Measurements from ENCODE around the gene PHKA1.
"Not testable (repeated sequence)": the region's sequence is repeated elsewhere in the genome, so short reads cannot be mapped to it uniquely, and the experiment has no call there.

PHKA1 gene

GRCh38 chrX:72663737-72664136 is 50.4 kb downstream of the PHKA1 start:
- no peak for DNase-seq

GRCh38 chrX:72662020-72662747 is 51.9 kb downstream of the PHKA1 start:
- no peak for DNase-seq

- no peak for DNase-seq
These were observed 54.4 kb downstream of the PHKA1 start for GRCh38 chrX:72659723-72660122.

GRCh38 chrX:72652082-72652481 is 62.0 kb downstream of the PHKA1 start:
- no peak for DNase-seq

GRCh38 chrX:72644946-72645345 is 69.2 kb downstream of the PHKA1 start:
- DNase-seq: no peak

GRCh38 chrX:72641611-72642010 is 72.5 kb downstream of the PHKA1 start:
- DNase-seq: no peak

- no peak for DNase-seq
These were observed 78.2 kb downstream of the PHKA1 start for GRCh38 chrX:72635930-72636329.

GRCh38 chrX:72634331-72634730 is 79.8 kb downstream of the PHKA1 start:
- DNase-seq: no peak

- DNase-seq: no peak
These were observed 83.9 kb downstream of the PHKA1 start for GRCh38 chrX:72630185-72630584.

GRCh38 chrX:72624194-72624593 is 89.9 kb downstream of the PHKA1 start:
- DNase-seq: no peak

GRCh38 chrX:72621625-72622485 is 92.3 kb downstream of the PHKA1 start:
- DNase-seq: no peak

- DNase-seq: no peak
These were observed 92.9 kb downstream of the PHKA1 start for GRCh38 chrX:72621163-72621562.

GRCh38 chrX:72620550-72621145 is 93.5 kb downstream of the PHKA1 start:
- no peak for DNase-seq

- no peak for DNase-seq
These were observed 104.8 kb downstream of the PHKA1 start for GRCh38 chrX:72609313-72609712.

- no peak for DNase-seq
These were observed 109.4 kb downstream of the PHKA1 start for GRCh38 chrX:72604705-72605104.

GRCh38 chrX:72604112-72604511 is 110.0 kb downstream of the PHKA1 start:
- DNase-seq: no peak

- DNase-seq: not testable (repeated sequence)
These were observed 123.1 kb downstream of the PHKA1 start for GRCh38 chrX:72591038-72591437.

GRCh38 chrX:72584163-72584562 is 129.9 kb downstream of the PHKA1 start:
- DNase-seq: no peak

GRCh38 chrX:72576141-72576894 is 137.8 kb downstream of the PHKA1 start:
- DNase-seq: no peak

- DNase-seq: no peak
These were observed 141.0 kb downstream of the PHKA1 start for GRCh38 chrX:72573158-72573511.

- DNase-seq: peak; percentile 17
These were observed 141.6 kb downstream of the PHKA1 start, which contains the start of gene HDAC8 for GRCh38 chrX:72572248-72573157. Gene HDAC8 (minus strand): TSS chrX:72572843. CDS start chrX:72572761, 82 bp downstream.

GRCh38 chrX:72569786-72570185 is 144.3 kb downstream of the PHKA1 start:
- DNase-seq: no peak
